Muscle of leg (tissue), 11 donors: ENCODE measurements around the gene ADGRD2. TPM values are rescaled to one million over a fixed set of nuclear protein-coding genes. Genes with fewer than 3 reads are reported as not detected.

Source experiments
- DNase-seq: peaks from one replicate; pipeline ENCODE4 v3.0.0; 2013
- H3K27ac ChIP-seq: one replicate; pipeline ENCODE4 v1.5.1; 2013; ENCODE audit warnings: mild to moderate bottlenecking, low read length, control low read depth
- H3K27me3 ChIP-seq: one replicate; pipeline ENCODE4 v1.6.1; 2013; ENCODE audit warnings: low read length; ENCODE audit not compliant: control insufficient read depth, insufficient read depth
- H3K36me3 ChIP-seq: one replicate; pipeline ENCODE4 v1.6.1; 2013; ENCODE audit warnings: low read length; ENCODE audit not compliant: control insufficient read depth, insufficient read depth
- H3K4me1 ChIP-seq: one replicate; pipeline ENCODE4 v1.6.1; 2013; ENCODE audit warnings: low read length; ENCODE audit not compliant: control insufficient read depth, insufficient read depth
- H3K4me3 ChIP-seq: one replicate; pipeline ENCODE4 v1.5.1; 2013; ENCODE audit warnings: low read length, control low read depth
- H3K9me3 ChIP-seq: replicated peaks from 2 replicates; pipeline ENCODE4 v1.6.1; 2013; ENCODE audit warnings: low read depth, low read length; ENCODE audit not compliant: control insufficient read depth
- WGBS: methylation state at CpG from one replicate; pipeline ENCODE4 v1.1.5; 2013; ENCODE audit warnings: missing lambda C conversion rate; ENCODE audit not compliant: insufficient coverage; 5-methylcytosine and 5-hydroxymethylcytosine counted together
- polyA plus RNA-seq, 8 donors: library from polyadenylated mRNA; unstranded; fragments of 120-200 nt; gene quantifications; one replicate each; pipeline versions ENCODE4 v1.2.1 to v1.2.3, GENCODE V29; 2013; ENCODE audit warnings: inconsistent platforms in 1 of 8, low replicate concordance in 1 of 8; ENCODE audit not compliant: insufficient read length in 8 of 8, insufficient read depth in 1 of 8
- total RNA-seq: library from RNA; stranded (reverse); fragments of 120-200 nt; gene quantifications from one replicate; pipeline ENCODE4 v1.2.4, GENCODE V29; 2013

Gene ADGRD2
- total and polyA plus RNA-seq, 9 donors, result 0.06 to 0.25 (median 0.11) TPM; not detected in 5

- WGBS, result 26% methylated on average over 9 of the region's 12 CpGs
- H3K36me3 ChIP-seq, result no peaks in the 10 kb centered on the region
- peaks cover 73% of the 10 kb centered on the region for H3K27me3 ChIP-seq
- H3K4me3 ChIP-seq, result no peak overlapping the region
- H3K4me1 ChIP-seq, result peaks cover 11% of the 10 kb centered on the region
- no peak for DNase-seq
- H3K9me3 ChIP-seq, result no peaks in the 10 kb centered on the region
- no peak overlapping the region for H3K27ac ChIP-seq
Observed at GRCh38 chr9:124478354-124478753, 28.1 kb downstream of the ADGRD2 start.

GRCh38 chr9:124479371-124479770 is 29.1 kb downstream of the ADGRD2 start:
- peaks cover 78% of the 10 kb centered on the region for H3K27me3 ChIP-seq
- H3K4me1 ChIP-seq, result peaks cover 11% of the 10 kb centered on the region
- H3K9me3 ChIP-seq, result no peaks in the 10 kb centered on the region
- 70% methylated on average over 15 of the region's 16 CpGs for WGBS
- DNase-seq, result no peak
- no peak overlapping the region for H3K4me3 ChIP-seq
- H3K27ac ChIP-seq, result no peak overlapping the region
- H3K36me3 ChIP-seq, result no peaks in the 10 kb centered on the region

GRCh38 chr9:124479947-124480620 is 29.8 kb downstream of the ADGRD2 start:
- DNase-seq, result no peak
- Histone ChIP-seq H3K36me3 (no peaks in the 10 kb centered on the region), H3K4me3 (no peak overlapping the region), H3K9me3 (no peaks in the 10 kb centered on the region), H3K27ac (no peak overlapping the region), H3K27me3 (peaks cover 79% of the 10 kb centered on the region), H3K4me1 (peaks cover 11% of the 10 kb centered on the region)
- WGBS, result 44% methylated on average over 6 of the region's 6 CpGs

- H3K36me3 ChIP-seq, result no peaks in the 10 kb centered on the region
- 17% methylated on average over 4 of the region's 7 CpGs for WGBS
- peaks cover 11% of the 10 kb centered on the region for H3K4me1 ChIP-seq
- DNase-seq, result no peak
- no peak overlapping the region for H3K27ac ChIP-seq
- peaks cover 81% of the 10 kb centered on the region for H3K27me3 ChIP-seq
- H3K4me3 ChIP-seq, result no peak overlapping the region
- H3K9me3 ChIP-seq, result no peaks in the 10 kb centered on the region
Observed at GRCh38 chr9:124480621-124480981, 30.4 kb downstream of the ADGRD2 start.

- Histone ChIP-seq H3K4me1 (peaks cover 11% of the 10 kb centered on the region), H3K9me3 (no peaks in the 10 kb centered on the region), H3K27me3 (peaks cover 81% of the 10 kb centered on the region), H3K4me3 (no peak overlapping the region), H3K36me3 (no peaks in the 10 kb centered on the region), H3K27ac (no peak overlapping the region)
- 57% methylated on average over 14 of the region's 17 CpGs for WGBS
- DNase-seq, result no peak
Observed at GRCh38 chr9:124481115-124481514, 30.9 kb downstream of the ADGRD2 start.

- no peaks in the 10 kb centered on the region for H3K9me3 ChIP-seq
- H3K36me3 ChIP-seq, result no peaks in the 10 kb centered on the region
- H3K27me3 ChIP-seq, result peaks cover 81% of the 10 kb centered on the region
- no peak overlapping the region for H3K4me3 ChIP-seq
- no peak for DNase-seq
- 27% methylated on average over 22 of the region's 26 CpGs for WGBS
- no peak overlapping the region for H3K27ac ChIP-seq
- peaks cover 11% of the 10 kb centered on the region for H3K4me1 ChIP-seq
Observed at GRCh38 chr9:124482431-124483031, 32.3 kb downstream of the ADGRD2 start.

GRCh38 chr9:124483481-124483880 is 33.2 kb downstream of the ADGRD2 start:
- Histone ChIP-seq H3K36me3 (no peaks in the 10 kb centered on the region), H3K27me3 (peaks cover 83% of the 10 kb centered on the region), H3K4me1 (peaks cover 6% of the 10 kb centered on the region), H3K9me3 (no peaks in the 10 kb centered on the region), H3K27ac (no peak overlapping the region), H3K4me3 (no peak overlapping the region)
- DNase-seq, result no peak
- 94% methylated on average over 7 of the region's 9 CpGs for WGBS

GRCh38 chr9:124485201-124485600 is 35.0 kb downstream of the ADGRD2 start:
- Histone ChIP-seq H3K27me3 (peaks cover 82% of the 10 kb centered on the region), H3K36me3 (no peaks in the 10 kb centered on the region)

GRCh38 chr9:124485936-124486335 is 35.7 kb downstream of the ADGRD2 start:
- Histone ChIP-seq H3K36me3 (no peaks in the 10 kb centered on the region), H3K9me3 (no peaks in the 10 kb centered on the region), H3K4me3 (no peak overlapping the region), H3K4me1 (peaks cover 6% of the 10 kb centered on the region), H3K27ac (no peak overlapping the region), H3K27me3 (peaks cover 77% of the 10 kb centered on the region)
- 50% methylated on average over 6 of the region's 15 CpGs for WGBS
- DNase-seq, result no peak

More at GRCh38 chr9:124485201-124485600, 35.0 kb downstream of the ADGRD2 start:
- Histone ChIP-seq H3K9me3 (no peaks in the 10 kb centered on the region), H3K4me1 (peaks cover 6% of the 10 kb centered on the region), H3K4me3 (no peak overlapping the region), H3K27ac (no peak overlapping the region)
- no peak for DNase-seq
- 32% methylated on average over 12 of the region's 13 CpGs for WGBS

- no peak for DNase-seq
- H3K27ac ChIP-seq, result no peak overlapping the region
- peaks cover 6% of the 10 kb centered on the region for H3K4me1 ChIP-seq
- 44% methylated on average over 8 of the region's 17 CpGs for WGBS
- no peaks in the 10 kb centered on the region for H3K36me3 ChIP-seq
- no peak overlapping the region for H3K4me3 ChIP-seq
- H3K9me3 ChIP-seq, result no peaks in the 10 kb centered on the region
- peaks cover 71% of the 10 kb centered on the region for H3K27me3 ChIP-seq
Observed at GRCh38 chr9:124486778-124487259, 36.6 kb downstream of the ADGRD2 start.
